Spleen (tissue), 11 donors: ENCODE data around the gene PMM1. TPM values are rescaled to one million over a fixed set of nuclear protein-coding genes. Genes with fewer than 3 reads are reported as not detected.

Experiments
- DNase-seq: peaks from one replicate; pipeline ENCODE4 v3.0.0-alpha.2; 2020
- H3K27ac ChIP-seq, 8 donors: fragments of 200-600 bp; sonication (generic) in 7 of 8; 1 replicate in 4 of 8; 2 replicates in 4 of 8; pipeline versions ENCODE4 v1.5.0 to v1.8.0; 2016 to 2021; ENCODE audit warnings: inconsistent platforms in 4 of 8, mild to moderate bottlenecking in 4 of 8, moderate library complexity in 1 of 8
- H3K27me3 ChIP-seq, 7 donors: fragments of 200-600 bp; sonication (generic) in 6 of 7; replicated peaks in 1 of 7; 1 replicate in 4 of 7; 2 replicates in 3 of 7; pipeline versions ENCODE4 v1.5.0 to v1.8.0; 2016 to 2021; ENCODE audit warnings: inconsistent platforms in 3 of 7, mild to moderate bottlenecking in 1 of 7
- H3K36me3 ChIP-seq, 6 donors: fragments of 200-600 bp; sonication (generic) in 5 of 6; 1 replicate in 4 of 6; 2 replicates in 2 of 6; pipeline versions ENCODE4 v1.5.0 to v1.8.0; 2016 to 2021; ENCODE audit warnings: inconsistent platforms in 2 of 6
- H3K4me1 ChIP-seq, 6 donors: fragments of 200-600 bp; sonication (generic) in 5 of 6; 1 replicate in 3 of 6; 2 replicates in 3 of 6; pipeline versions ENCODE4 v1.5.0 to v1.8.0; 2016 to 2021; ENCODE audit warnings: inconsistent platforms in 3 of 6
- H3K4me3 ChIP-seq, 8 donors: fragments of 200-600 bp; sonication (generic) in 7 of 8; 1 replicate in 4 of 8; 2 replicates in 4 of 8; pipeline versions ENCODE4 v1.5.0 to v1.8.0; 2016 to 2021; ENCODE audit warnings: inconsistent platforms in 4 of 8, mild to moderate bottlenecking in 4 of 8, moderate library complexity in 2 of 8
- H3K9me3 ChIP-seq, 8 donors: fragments of 200-600 bp; sonication (generic) in 7 of 8; 1 replicate in 4 of 8; 2 replicates in 4 of 8; pipeline versions ENCODE4 v1.5.0 to v1.8.0; 2016 to 2021; ENCODE audit warnings: inconsistent platforms in 4 of 8
- CTCF ChIP-seq, 11 experiments: fragments of 200-600 bp in 7 of 11; fragments of 450-650 bp in 4 of 11; sonication (generic) in 4 of 11; IDR thresholded peaks in 8 of 11; conservative IDR thresholded peaks in 3 of 11; 1 replicate in 7 of 11; 2 replicates in 4 of 11; pipeline versions ENCODE4 v1.4.0 to v1.8.0; 2016 to 2021; ENCODE audit warnings: antibody characterized with exemption in 11 of 11, inconsistent platforms in 4 of 11, mild to moderate bottlenecking in 1 of 11
- POLR2A ChIP-seq, 3 donors: fragments of 450-650 bp; IDR thresholded peaks; one replicate each; pipeline ENCODE4 v1.5.1; 2017; ENCODE audit warnings: antibody characterized with exemption in 3 of 3, mild to moderate bottlenecking in 1 of 3
- POLR2AphosphoS5 ChIP-seq, 3 donors: sonication (generic); formaldehyde crosslinking; IDR thresholded peaks; one replicate each; pipeline ENCODE4 v1.5.1; 2017; ENCODE audit warnings: antibody characterized with exemption in 3 of 3
- WGBS, 5 donors: extraction: QIAGEN DNeasy Blood & Tissue Kit in 3 of 5; methylation state at CpG; one replicate each; pipeline versions ENCODE4 v1.1.5 to v1.1.7; 2013 to 2018; 5-methylcytosine and 5-hydroxymethylcytosine counted together
- intact Hi-C: fragments of 100-400 bp; cut with DNase I; formaldehyde crosslinking; loops from one replicate; pipeline ENCODE4 v1.15.0; 2023; ENCODE audit warnings: low total_unique reads
- polyA plus RNA-seq, 3 donors: library from polyadenylated mRNA; stranded (reverse); fragments of 200-250 nt; gene quantifications; one replicate each; pipeline ENCODE4 v1.2.1, GENCODE V29; 2013
- total RNA-seq, 7 donors: library from RNA; depleted of rRNA in 3 of 7; stranded (reverse); fragments of >200 nt in 3 of 7; fragmentation: NEBNext Ultra II Directional in 4 of 7; extraction: Animal tissue kit (Norgen Biotek cat#: 25700) in 4 of 7; gene quantifications; one replicate each; pipeline versions ENCODE4 v1.1.0 to v1.2.1, GENCODE V29; 2016 to 2021
- donor health status: healthy with polysubstance abuse.
- donor health status: DM: no; HTN: no; CAD: no; lungs with moderate emphysema.
- donor health status: DM: no; HTN: no; CAD: no.
- donor health status: Bipolar disorder and iron deficiency.
- donor health status: healthy.
- donor health status: DM: no; HTN: no; CAD: no.
- donor health status: DM: yes; HTN: yes; CAD: no.

PMM1 gene
- total and polyA plus RNA-seq, 10 donors, result 15.1 to 25.0 (median 17.0) TPM

- WGBS, 5 donors, result 71 to 85% (median 78%) methylated on average over 10 to 11 of the region's 11 CpGs
- Histone ChIP-seq H3K4me3 (no peak overlapping the region), H3K27ac (no peak overlapping the region), H3K36me3 (no peaks in the 10 kb centered on the region), H3K27me3 (peaks cover 0 to 10% (median 0%) of the 10 kb centered on the region in 7 donors), H3K9me3 (no peaks in the 10 kb centered on the region), H3K4me1 (no peaks in the 10 kb centered on the region)
- TF ChIP-seq CTCF (IDR thresholded peaks at IDR 0.05 in 8 of 11, conservative IDR thresholded peaks at IDR 0.05 in 3 of 11), result no peak
- no peak for TF ChIP-seq POLR2A (IDR thresholded peaks at IDR 0.05)
- no peak for TF ChIP-seq POLR2AphosphoS5 (IDR thresholded peaks at IDR 0.05)
- intact Hi-C loops, result no loop called here
- no peak for DNase-seq
These were observed 37.6 kb downstream of the PMM1 start for GRCh38 chr22:41551877-41552582.

- no peaks in the 10 kb centered on the region for H3K9me3 ChIP-seq
- DNase-seq, result no peak
- TF ChIP-seq POLR2AphosphoS5 (IDR thresholded peaks at IDR 0.05) (no peak), CTCF (IDR thresholded peaks at IDR 0.05 in 8 of 11, conservative IDR thresholded peaks at IDR 0.05 in 3 of 11) (no peak), POLR2A (IDR thresholded peaks at IDR 0.05) (no peak)
- WGBS, 5 donors, result 80 to 94% (median 85%) methylated on average over 12 of the region's 12 CpGs
- H3K27me3 ChIP-seq, result peaks cover 0 to 7% (median 0%) of the 10 kb centered on the region in 7 donors
- H3K27ac ChIP-seq, result no peak overlapping the region
- H3K36me3 ChIP-seq, result no peaks in the 10 kb centered on the region
- no peaks in the 10 kb centered on the region for H3K4me1 ChIP-seq
- intact Hi-C loops, result no loop called here
- no peak overlapping the region for H3K4me3 ChIP-seq
These were observed 38.6 kb downstream of the PMM1 start for GRCh38 chr22:41550952-41551491.

GRCh38 chr22:41548830-41549211, 40.8 kb downstream of the PMM1 start:
- intact Hi-C loops, result no loop called here
- Histone ChIP-seq H3K4me1 (peaks cover 6 to 13% (median 11%) of the 10 kb centered on the region in 6 donors), H3K27ac (no peak overlapping the region), H3K9me3 (no peaks in the 10 kb centered on the region), H3K36me3 (no peaks in the 10 kb centered on the region), H3K4me3 (no peak overlapping the region), H3K27me3 (peaks cover 0 to 3% (median 0%) of the 10 kb centered on the region in 7 donors)
- no peak for TF ChIP-seq CTCF (IDR thresholded peaks at IDR 0.05 in 8 of 11, conservative IDR thresholded peaks at IDR 0.05 in 3 of 11)
- no peak for TF ChIP-seq POLR2A (IDR thresholded peaks at IDR 0.05)
- no peak for TF ChIP-seq POLR2AphosphoS5 (IDR thresholded peaks at IDR 0.05)
- WGBS, 5 donors, result 88 to 95% (median 92%) methylated on average over 5 of the region's 5 CpGs
- DNase-seq, result no peak

GRCh38 chr22:41544671-41545476, 44.8 kb downstream of the PMM1 start:
- no peak for TF ChIP-seq POLR2AphosphoS5 (IDR thresholded peaks at IDR 0.05)
- TF ChIP-seq CTCF (IDR thresholded peaks at IDR 0.05 in 8 of 11, conservative IDR thresholded peaks at IDR 0.05 in 3 of 11), result no peak
- no peak for TF ChIP-seq POLR2A (IDR thresholded peaks at IDR 0.05)
- WGBS, 5 donors, result 17 to 26% (median 19%) methylated on average over 16 to 21 of the region's 21 CpGs
- peak overlapping the region in 5 of 8 donors; percentile 84 to 90 (median 87) for H3K27ac ChIP-seq

More at GRCh38 chr22:41544671-41545476, 44.8 kb downstream of the PMM1 start:
- Histone ChIP-seq H3K4me1 (peaks cover 20 to 47% (median 41%) of the 10 kb centered on the region in 6 donors), H3K27me3 (no peaks in the 10 kb centered on the region), H3K9me3 (no peaks in the 10 kb centered on the region), H3K36me3 (peaks cover 0 to 15% (median 4%) of the 10 kb centered on the region in 6 donors), H3K4me3 (peak overlapping the region; percentile 82 to 99 (median 94))
- intact Hi-C loops, result no loop called here
- DNase-seq, result no peak
